Ishikawa (cell line): Measurements from ENCODE around the gene PLBD2.

ENCODE experiments used
- CEBPB ChIP-seq: IDR thresholded peaks from 2 replicates; pipeline ENCODE4 v1.6.1; 2012
- EP300 ChIP-seq: IDR thresholded peaks from 2 replicates; pipeline ENCODE4 v1.6.1; 2012; ENCODE audit warnings: borderline replicate concordance

DNA sequence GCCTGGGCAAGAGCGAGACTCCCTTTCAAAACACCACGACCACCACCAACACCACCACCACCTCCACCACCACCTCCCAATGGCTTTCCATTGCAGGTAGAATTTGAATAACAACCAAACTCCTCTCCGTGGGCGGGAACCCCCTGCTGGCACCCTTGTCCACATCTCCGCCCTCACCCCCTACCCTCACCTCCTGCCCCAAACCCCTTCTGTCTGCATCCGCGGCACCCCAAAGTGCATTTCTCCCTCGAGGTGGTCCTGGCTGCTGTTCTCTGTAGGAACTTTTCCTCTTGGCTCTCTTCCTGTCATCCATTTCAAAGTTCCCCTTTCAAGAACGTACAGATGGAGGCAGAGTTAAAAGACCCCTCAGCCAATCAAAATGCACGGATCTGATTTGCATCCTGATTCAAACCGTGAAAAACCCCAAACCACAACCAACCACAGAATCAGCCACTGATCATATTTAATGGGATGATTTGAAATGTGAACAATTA lies 67.6 kb downstream of the PLBD2 start:
- TF ChIP-seq CEBPB (no peak), EP300 (no peak)
